ENCODE measurements around the gene HNRNPLL.
"Not testable (repeated sequence)": the region's sequence is repeated elsewhere in the genome, so short reads cannot be mapped to it uniquely, and the experiment has no call there.

HNRNPLL gene

GRCh38 chr2:38551171-38551570 is 51.6 kb downstream of the HNRNPLL start:
- FAIRE-seq: no peak

DNA sequence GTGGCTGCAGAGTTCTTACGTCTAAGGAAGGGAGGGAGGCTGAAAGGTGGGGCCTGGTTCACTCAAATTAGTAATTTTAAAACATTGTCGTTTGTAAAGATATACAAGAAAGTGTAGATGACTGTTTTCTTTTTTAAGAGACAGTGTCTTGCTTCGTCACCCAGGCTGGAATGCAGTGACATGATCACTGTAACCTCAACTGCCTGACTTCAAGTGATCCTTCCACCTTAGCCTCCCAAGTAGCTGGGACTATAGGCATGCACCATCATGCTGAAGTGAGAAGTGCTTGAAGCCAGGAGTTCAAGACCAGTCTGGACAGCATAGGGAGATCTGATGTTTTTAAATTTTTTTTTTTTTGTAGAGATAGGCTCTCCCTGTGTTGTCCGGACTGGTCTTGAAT is 52.9 kb downstream of the HNRNPLL start:
- FAIRE-seq: no peak

GRCh38 chr2:38549071-38549704 is 53.5 kb downstream of the HNRNPLL start:
- no peak for FAIRE-seq

DNA sequence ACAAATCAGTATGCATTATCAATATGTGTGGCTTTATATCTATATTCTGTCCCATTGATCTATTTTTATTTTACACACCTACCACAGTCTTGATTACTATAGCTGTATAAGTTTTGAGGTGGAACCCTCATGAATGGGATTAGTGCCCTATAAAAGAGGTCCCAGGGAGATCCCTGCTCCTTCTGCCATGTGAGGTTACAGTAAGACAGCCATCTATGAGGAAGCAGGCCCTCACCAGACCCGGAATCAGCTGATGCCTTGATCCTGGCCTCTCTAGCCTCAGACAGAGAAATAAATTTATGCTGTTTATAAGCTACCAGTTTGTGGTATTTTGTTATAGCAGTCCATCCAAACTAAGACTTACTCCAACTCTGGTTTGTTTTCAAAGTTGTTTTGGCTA is 54.9 kb downstream of the HNRNPLL start:
- no peak for FAIRE-seq

DNA sequence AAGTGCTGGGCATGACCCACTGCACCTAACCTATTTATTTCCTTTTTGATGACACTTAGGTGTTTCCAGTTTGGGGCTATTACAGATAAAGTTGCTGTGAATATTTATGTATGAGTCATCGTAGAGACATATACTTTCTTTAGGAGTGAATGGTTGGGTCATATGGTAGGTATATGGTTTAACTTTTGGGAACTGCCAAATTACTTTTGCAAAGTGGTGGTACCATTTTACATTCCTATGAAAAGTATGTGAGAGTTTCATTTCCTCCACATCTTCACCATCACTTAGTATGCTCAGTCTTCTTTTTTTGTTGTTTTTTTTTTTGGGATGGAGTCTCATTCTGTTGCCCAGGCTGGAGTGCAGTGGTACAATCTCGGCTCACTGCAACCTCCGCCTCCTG is 56.1 kb downstream of the HNRNPLL start:
- no peak for FAIRE-seq

GRCh38 chr2:38546064-38546463 is 56.7 kb downstream of the HNRNPLL start:
- no peak for FAIRE-seq

- not testable (repeated sequence) for FAIRE-seq
Observed at GRCh38 chr2:38542248-38542631, 60.5 kb downstream of the HNRNPLL start.

- FAIRE-seq: no peak
Observed at GRCh38 chr2:38540580-38541286, 62.0 kb downstream of the HNRNPLL start.

DNA sequence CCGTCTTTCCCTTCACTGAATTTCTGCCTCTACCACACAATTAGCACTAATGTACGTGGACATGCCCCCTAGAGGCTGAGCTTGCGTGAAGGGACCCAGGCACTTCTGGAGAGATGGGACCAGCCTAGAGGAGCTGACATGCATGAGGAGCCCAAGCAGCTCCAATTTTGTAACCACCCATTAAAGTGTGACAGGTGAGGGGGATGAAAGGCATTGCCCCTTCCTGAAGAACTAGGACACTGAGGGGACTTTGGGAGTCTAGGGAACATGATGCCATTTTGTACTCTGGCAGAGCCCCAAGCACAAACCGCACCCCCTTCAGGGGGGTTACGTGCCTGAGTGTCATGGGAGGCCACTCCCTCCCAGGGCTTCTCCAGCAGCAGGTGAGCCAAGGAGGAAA is 63.6 kb downstream of the HNRNPLL start:
- no peak for FAIRE-seq

DNA sequence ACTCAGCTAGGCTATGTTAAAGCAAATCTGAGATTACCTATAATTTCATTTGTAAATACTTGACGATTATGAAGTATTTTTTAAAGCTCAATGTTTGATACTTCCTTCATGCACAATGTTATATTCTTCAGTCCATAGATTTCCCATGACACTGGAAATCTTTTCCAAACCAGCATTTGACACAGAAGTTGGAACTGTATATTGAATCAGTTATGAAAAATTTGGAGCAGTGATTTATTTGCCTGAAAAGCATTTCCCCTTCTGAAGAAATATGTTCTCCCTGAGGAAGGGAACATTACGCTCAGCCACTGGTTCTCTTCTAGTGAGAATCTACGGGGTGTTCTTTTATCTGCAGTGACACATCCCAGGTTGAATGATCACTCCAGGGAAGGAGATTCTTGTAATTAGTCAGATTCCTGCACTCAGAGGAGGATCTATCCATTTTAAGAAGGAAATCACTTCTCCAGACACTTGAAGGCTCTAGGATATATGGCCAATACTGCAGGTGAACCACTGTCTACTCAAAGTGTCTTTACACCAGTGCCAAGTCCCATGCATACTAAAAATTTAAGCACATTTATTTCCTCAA is 64.7 kb downstream of the HNRNPLL start:
- no peak for FAIRE-seq

DNA sequence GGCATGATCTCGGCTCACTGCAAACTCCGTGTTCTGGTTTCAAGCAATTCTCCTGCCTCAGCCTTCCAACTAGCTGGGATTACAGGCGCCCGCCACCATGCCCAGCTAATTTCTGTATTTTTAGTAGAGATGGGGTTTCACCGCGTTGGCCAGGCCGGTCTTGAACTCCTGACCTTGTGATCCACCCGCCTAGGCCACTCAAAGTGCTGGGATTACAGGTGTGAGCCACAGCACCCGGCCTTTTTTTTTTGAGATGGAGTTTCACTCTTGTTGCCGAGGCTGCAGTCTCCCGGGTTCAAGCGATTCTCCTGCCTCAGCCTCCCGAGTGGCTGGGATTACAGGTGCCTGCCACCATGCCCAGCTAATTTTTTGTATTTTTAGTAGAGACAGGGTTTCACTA is 65.4 kb downstream of the HNRNPLL start:
- not testable (repeated sequence) for FAIRE-seq

GRCh38 chr2:38535744-38536506 is 66.8 kb downstream of the HNRNPLL start:
- no peak for FAIRE-seq

DNA sequence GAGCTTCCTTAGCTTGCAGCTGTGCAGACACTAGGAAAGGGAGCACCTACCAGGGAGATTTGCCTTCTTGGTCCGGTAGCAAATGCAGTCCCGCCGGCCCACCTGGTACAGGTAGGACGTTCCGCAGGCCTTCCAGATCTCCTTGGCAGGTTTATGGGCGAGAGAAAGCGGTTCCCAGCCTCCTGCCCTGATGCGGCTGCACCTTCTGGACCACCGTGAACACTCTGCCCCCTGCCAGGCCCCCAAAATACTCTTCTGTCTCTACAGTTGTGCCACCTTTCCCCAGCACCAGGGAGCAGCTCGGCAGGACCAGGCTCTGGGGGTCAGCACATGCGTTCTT is 67.4 kb downstream of the HNRNPLL start:
- FAIRE-seq: no peak

- no peak for FAIRE-seq
Observed at GRCh38 chr2:38534746-38535403, 67.9 kb downstream of the HNRNPLL start.

DNA sequence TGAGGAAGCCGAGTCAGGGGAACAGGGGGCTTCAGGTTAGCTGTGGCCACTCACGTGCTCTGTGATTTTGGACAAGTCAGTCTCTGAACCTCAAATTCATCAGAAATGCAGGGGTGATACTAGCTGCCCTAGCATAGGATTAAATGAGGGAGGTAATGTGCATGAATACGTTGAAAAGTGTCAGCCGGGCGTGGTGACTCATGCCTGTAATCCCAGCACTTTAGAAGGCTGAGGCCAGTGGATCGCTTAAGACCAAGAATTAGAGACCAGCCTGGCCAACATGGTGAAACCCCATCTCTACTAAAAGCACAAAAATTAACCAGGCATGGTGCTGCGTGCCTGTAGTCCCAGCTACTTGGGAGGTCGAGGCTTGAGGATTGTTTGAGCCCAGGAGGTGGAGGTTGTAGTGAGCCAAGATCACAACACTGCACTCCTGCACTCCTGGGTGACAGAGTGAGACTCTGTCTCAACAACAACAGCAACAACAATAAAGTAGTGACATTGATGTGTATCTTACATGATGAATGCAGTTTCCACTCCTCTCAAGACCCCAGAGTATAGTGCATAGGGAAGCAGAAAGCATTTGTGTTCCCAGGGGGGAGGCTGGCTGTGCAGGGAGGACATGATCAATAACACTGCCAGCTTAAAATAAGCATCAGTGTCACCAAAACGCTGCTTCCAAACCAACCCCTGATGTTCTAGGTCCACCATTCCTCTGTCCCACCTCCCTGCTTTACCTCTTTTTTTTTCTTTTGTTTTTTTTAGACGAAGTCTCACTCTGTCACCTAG is 68.8 kb downstream of the HNRNPLL start:
- no peak for FAIRE-seq

DNA sequence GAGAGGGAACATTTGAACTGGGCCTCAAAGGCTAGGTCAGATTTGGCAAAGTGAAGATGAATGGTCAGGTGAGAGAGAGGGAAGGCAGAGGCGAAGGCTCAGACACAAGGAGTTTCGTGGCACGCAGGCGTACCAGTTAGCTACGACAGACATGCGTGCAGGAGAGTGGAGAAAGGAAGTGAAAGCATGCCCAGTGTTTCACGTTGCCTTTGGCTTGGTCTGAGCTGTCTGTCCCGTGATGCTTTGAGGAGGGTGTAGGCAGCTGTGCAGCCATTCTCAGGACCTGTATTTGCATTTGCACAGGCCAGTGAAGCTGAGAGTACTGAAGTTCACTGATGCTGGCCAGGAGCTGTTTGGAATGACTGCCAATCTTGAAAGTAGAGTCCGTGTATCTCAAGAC is 69.5 kb downstream of the HNRNPLL start:
- FAIRE-seq: no peak

DNA sequence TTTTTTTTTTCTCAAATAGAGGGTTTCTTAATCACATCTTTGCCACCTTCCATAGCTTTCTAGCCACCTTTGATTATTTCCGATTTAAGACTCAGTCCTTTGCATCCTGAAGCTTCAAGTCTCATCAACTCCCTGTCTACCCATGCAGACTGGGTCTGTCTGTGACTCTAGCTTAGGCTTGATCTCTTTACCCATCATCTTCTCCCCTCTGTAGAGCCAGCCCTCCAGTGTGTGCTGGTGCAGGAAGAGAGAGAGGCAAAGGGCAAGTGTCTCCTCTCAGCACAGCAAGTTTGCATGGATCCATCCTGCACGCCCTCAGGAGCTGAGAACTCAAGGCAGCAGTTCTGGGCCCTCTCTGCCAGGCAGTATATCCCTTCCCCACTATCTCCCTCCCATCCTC is 70.4 kb downstream of the HNRNPLL start:
- no peak for FAIRE-seq

DNA sequence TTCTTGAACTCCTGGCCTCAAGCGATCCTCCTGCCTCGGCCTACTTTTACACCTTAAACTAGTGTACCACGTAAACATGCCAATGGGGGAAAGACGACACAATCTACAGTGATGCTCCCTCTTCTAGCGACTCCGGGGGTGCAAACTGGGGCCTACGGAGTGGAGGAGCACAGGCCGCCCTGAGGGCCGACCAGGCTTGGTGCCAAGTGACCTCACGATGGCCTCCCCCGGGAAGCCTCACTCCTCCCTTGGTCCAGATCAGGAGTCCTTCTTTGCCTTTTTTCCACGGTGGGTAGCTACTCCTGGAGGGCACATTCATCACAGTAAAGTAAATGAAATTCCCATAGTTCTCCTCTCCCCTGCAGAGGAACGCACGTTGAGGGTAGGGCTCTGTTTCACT is 73.5 kb downstream of the HNRNPLL start:
- FAIRE-seq: no peak

- no peak for FAIRE-seq
Observed at GRCh38 chr2:38528534-38528933, 74.2 kb downstream of the HNRNPLL start.

DNA sequence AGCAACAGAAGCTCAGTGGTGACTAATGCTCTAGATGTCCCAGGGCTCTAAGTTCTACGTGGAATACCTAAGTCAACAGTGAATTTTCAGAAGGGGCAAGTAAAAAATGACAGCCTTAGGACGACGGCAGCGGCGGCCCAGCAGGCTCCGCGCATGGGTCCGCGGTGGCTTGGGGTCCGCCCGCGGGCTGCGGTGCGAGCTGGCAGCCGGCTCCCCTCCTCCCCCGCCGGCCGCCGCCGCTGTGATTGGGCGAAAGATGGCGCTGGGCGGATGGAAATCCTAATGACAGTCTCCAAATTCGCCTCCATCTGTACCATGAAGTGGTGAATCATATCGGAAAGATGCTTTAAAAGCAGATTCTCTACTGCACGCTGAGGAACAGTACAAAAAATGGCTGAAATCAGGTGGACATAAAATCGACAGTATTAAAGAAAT is 74.7 kb downstream of the HNRNPLL start:
- no peak for FAIRE-seq

- peak; percentile 77 for FAIRE-seq
Observed at GRCh38 chr2:38527338-38528007, 75.3 kb downstream of the HNRNPLL start.

DNA sequence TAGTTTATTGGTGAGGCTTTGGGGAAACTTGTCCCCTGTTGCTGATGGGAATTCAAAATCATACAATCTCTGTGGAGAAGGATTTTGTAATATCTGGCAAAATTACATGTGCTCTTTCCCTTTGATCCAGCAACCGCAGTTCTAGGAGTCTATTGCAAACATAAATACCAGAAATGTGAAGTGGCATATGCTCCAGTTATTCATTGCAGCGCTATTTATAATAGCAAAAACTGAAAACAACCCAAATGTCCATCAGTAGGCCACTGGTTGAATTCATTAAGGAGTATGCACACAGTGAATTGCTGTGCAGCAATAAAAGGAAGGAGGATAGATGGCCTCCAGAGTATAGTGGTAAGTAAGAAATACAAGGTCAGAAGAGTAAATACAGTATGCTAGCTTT is 76.5 kb downstream of the HNRNPLL start:
- no peak for FAIRE-seq
